Body of pancreas (tissue), 4 donors: ENCODE measurements around the gene FAM83B. TPM values are rescaled to one million over a fixed set of nuclear protein-coding genes. Genes with fewer than 3 reads are reported as not detected.

Experiments used
- ATAC-seq: fragments of 150-250 bp; one replicate; pipeline ENCODE4 v1.9.1; 2016
- DNase-seq, 4 donors: peaks; one replicate each; pipeline ENCODE4 v3.0.0-alpha.2; 2019
- H3K27ac ChIP-seq, 4 donors: fragments of 200-600 bp; sonication (generic); 1 replicate in 3 of 4; 2 replicates in 1 of 4; pipeline versions ENCODE4 v1.5.1 to v1.6.1; 2016 to 2019; ENCODE audit warnings: mild to moderate bottlenecking in 1 of 4, mixed read lengths in 1 of 4, moderate library complexity in 1 of 4
- H3K27me3 ChIP-seq, 2 donors: fragments of 200-600 bp; sonication (generic); one replicate each; pipeline ENCODE4 v1.6.0; 2016; ENCODE audit warnings: mild to moderate bottlenecking in 1 of 2
- H3K36me3 ChIP-seq, 2 donors: fragments of 200-600 bp; sonication (generic); replicated peaks in 1 of 2; 2 replicates each; pipeline ENCODE4 v1.5.1; 2016; ENCODE audit warnings: low read depth in 2 of 2; ENCODE audit not compliant: insufficient read depth in 1 of 2
- H3K4me1 ChIP-seq: fragments of 200-600 bp; sonication (generic); one replicate; pipeline ENCODE4 v1.6.0; 2016
- H3K4me3 ChIP-seq, 2 donors: fragments of 200-600 bp; sonication (generic); 1 replicate in 1 of 2; 2 replicates in 1 of 2; pipeline ENCODE4 v1.5.1; 2016 to 2019
- H3K9me3 ChIP-seq, 3 donors: fragments of 200-600 bp; sonication (generic); 1 replicate in 2 of 3; 2 replicates in 1 of 3; pipeline ENCODE4 v1.5.1; 2016
- CTCF ChIP-seq, 7 experiments: fragments of 450-650 bp in 4 of 7; fragments of 200-600 bp in 3 of 7; sonication (generic) in 3 of 7; IDR thresholded peaks; one replicate each; pipeline ENCODE4 v1.5.1; 2016 to 2019; ENCODE audit warnings: antibody characterized with exemption in 7 of 7
- POLR2A ChIP-seq, 3 donors: fragments of 450-650 bp; IDR thresholded peaks; one replicate each; pipeline ENCODE4 v1.6.1; 2016; ENCODE audit warnings: antibody characterized with exemption in 3 of 3, mild to moderate bottlenecking in 2 of 3
- WGBS, 2 donors: methylation state at CpG; one replicate each; pipeline ENCODE4 v1.1.5; 2017; 5-methylcytosine and 5-hydroxymethylcytosine counted together
- intact Hi-C: fragments of 100-400 bp; cut with DNase I; formaldehyde crosslinking; loops from one replicate; pipeline ENCODE4 v1.15.1; 2023
- total RNA-seq, 2 donors: library from RNA; depleted of rRNA; stranded (reverse); fragments of >200 nt; gene quantifications; one replicate each; pipeline ENCODE4 v1.1.0, GENCODE V29; 2016

FAM83B gene
- total RNA-seq, 2 donors from 2014 or later, result 3.4 to 6.9 TPM

DNA sequence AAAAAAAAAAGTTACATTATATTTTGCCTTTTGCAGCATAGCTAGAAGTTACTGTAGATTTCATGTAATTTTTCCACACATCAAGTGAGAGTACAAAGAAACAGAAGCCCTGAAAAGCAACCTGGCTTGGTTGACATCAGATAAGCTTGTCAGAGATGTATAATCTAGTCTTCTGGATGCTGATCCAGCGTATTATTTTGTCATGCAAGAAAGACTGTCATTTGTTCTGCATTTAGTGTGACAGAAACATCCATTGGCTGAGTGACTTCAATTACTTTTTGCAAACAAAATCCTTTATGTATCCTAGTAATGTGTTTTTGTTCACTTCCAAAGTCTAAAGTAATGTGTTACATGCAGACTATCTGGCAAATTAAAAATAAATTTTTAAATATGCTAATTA, 75.3 kb downstream of the FAM83B start:
- no peaks in the 10 kb centered on the region for H3K9me3 ChIP-seq
- WGBS, 2 donors, result 70 to 83% methylated on average over 1 of the region's 1 CpG
- H3K27ac ChIP-seq, result no peak overlapping the region
- TF ChIP-seq POLR2A (IDR thresholded peaks at IDR 0.05), result no peak
- no peak for TF ChIP-seq CTCF (IDR thresholded peaks at IDR 0.05)
- H3K4me3 ChIP-seq, result no peak overlapping the region
- DNase-seq (no peak), ATAC-seq (no peak)
- no peaks in the 10 kb centered on the region for H3K4me1 ChIP-seq
- intact Hi-C loops, result no loop called here
- H3K27me3 ChIP-seq, result no peaks in the 10 kb centered on the region
- H3K36me3 ChIP-seq, result no peaks in the 10 kb centered on the region

DNA sequence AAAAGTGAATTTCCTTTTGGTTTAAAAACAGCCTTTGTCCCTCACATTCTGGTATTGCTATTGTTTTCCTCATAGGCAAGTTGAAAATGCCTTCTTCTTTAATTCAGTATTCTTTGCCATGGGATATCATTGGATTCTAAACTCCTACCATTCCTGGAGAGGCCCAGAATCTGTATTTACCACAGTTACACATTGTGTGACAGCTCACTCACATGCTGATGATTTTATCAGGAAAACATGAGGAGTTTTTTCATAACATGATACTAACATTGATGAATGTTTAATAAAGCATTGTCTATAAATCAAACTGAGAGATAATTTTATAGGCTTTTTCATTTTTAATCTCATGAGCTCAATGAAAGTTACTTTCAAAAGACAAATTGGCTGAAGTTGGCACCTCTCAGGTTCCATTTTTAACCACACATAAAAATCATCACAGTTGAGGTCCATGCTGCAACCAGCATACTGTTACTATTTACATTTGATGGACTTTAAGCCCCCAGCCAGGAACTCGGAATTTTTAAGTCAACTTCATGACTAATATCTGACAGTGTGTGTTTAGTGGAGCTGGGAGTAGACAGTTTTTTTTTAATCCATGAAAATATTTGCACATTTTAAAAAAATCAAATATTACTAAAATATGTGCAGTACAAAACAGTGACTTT, 82.8 kb downstream of the FAM83B start:
- Histone ChIP-seq H3K27me3 (no peaks in the 10 kb centered on the region), H3K4me1 (no peaks in the 10 kb centered on the region), H3K9me3 (peaks cover 0 to 12% (median 0%) of the 10 kb centered on the region in 3 donors), H3K4me3 (no peak overlapping the region), H3K27ac (no peak overlapping the region), H3K36me3 (no peaks in the 10 kb centered on the region)
- TF ChIP-seq CTCF (IDR thresholded peaks at IDR 0.05) (no peak), POLR2A (IDR thresholded peaks at IDR 0.05) (no peak)
- WGBS, 2 donors, result 4 to 36% methylated on average over 1 of the region's 1 CpG
- no peak for DNase-seq
- intact Hi-C loops, result no loop called here
- no peak for ATAC-seq

DNA sequence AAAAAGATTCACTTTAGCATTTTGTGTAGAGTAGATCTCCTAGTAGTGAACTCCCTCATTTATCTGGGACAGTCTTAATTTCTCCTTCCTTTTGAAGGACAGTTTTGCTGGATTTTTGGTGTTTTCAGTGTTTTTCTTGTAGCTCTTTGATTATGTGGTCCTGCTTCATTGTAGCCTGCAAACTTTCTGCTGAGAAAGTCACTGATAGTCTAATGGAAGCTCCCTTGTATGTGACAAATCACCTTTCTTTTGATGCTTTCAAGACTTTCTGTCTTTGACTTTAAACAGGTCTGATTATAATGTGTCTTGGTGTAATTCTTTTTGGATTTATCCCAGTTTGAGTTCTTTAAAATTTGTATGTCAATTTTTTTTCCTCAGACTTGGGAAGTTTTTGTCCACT, 86.1 kb downstream of the FAM83B start:
- DNase-seq, result no peak
- intact Hi-C loops, result no loop called here
- TF ChIP-seq CTCF (IDR thresholded peaks at IDR 0.05), result no peak
- TF ChIP-seq POLR2A (IDR thresholded peaks at IDR 0.05), result no peak
- H3K9me3 ChIP-seq, result peaks cover 0 to 12% (median 0%) of the 10 kb centered on the region in 3 donors
- H3K27ac ChIP-seq, result no peak overlapping the region
- no peak overlapping the region for H3K4me3 ChIP-seq
- no peaks in the 10 kb centered on the region for H3K4me1 ChIP-seq
- H3K27me3 ChIP-seq, result no peaks in the 10 kb centered on the region
- no peaks in the 10 kb centered on the region for H3K36me3 ChIP-seq
- ATAC-seq, result no peak

DNA sequence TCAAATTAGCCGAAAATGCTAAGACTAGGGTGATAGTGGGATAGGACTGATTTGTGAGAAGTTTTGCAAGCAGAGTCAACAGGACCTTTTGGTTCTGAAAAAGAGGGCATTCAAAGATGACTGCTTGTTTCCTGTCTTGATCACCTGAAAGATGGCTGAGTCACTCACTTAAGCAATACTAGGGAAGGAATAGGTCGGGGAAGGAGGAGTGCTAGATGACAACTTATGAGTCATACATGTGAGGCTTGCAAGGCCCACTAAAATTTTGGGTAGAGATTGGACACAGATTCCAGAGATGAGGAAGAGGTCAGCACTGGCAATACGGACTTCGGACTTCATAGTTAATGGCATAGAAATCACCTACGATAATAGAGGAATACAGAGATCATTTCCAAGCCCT, 89.2 kb downstream of the FAM83B start:
- DNase-seq, result no peak
- ATAC-seq, result no peak
- Histone ChIP-seq H3K27ac (no peak overlapping the region), H3K27me3 (no peaks in the 10 kb centered on the region), H3K4me3 (no peak overlapping the region), H3K9me3 (peaks cover 0 to 12% (median 0%) of the 10 kb centered on the region in 3 donors), H3K4me1 (no peaks in the 10 kb centered on the region), H3K36me3 (no peaks in the 10 kb centered on the region)
- no peak for TF ChIP-seq CTCF (IDR thresholded peaks at IDR 0.05)
- TF ChIP-seq POLR2A (IDR thresholded peaks at IDR 0.05), result no peak
- intact Hi-C loops, result no loop called here
- 86 to 93% methylated on average over 5 of the region's 5 CpGs for WGBS, 2 donors

- ATAC-seq (no peak), DNase-seq (no peak)
- no peaks in the 10 kb centered on the region for H3K4me1 ChIP-seq
- H3K36me3 ChIP-seq, result no peaks in the 10 kb centered on the region
- peaks cover 0 to 9% (median 0%) of the 10 kb centered on the region in 3 donors for H3K9me3 ChIP-seq
- H3K4me3 ChIP-seq, result no peak overlapping the region
- TF ChIP-seq CTCF (IDR thresholded peaks at IDR 0.05), result no peak
- TF ChIP-seq POLR2A (IDR thresholded peaks at IDR 0.05), result no peak
- no peaks in the 10 kb centered on the region for H3K27me3 ChIP-seq
- no peak overlapping the region for H3K27ac ChIP-seq
- intact Hi-C loops, result no loop called here
- 85 to 91% methylated on average over 3 of the region's 3 CpGs for WGBS, 2 donors
Measured at GRCh38 chr6:54937371-54937770, 90.8 kb downstream of the FAM83B start.
